ENCODE results near the gene UBE2E1.
A peak's percentile ranks its signal among the peaks of the same experiment; 100 is the strongest.

The UBE2E1 gene

DNA sequence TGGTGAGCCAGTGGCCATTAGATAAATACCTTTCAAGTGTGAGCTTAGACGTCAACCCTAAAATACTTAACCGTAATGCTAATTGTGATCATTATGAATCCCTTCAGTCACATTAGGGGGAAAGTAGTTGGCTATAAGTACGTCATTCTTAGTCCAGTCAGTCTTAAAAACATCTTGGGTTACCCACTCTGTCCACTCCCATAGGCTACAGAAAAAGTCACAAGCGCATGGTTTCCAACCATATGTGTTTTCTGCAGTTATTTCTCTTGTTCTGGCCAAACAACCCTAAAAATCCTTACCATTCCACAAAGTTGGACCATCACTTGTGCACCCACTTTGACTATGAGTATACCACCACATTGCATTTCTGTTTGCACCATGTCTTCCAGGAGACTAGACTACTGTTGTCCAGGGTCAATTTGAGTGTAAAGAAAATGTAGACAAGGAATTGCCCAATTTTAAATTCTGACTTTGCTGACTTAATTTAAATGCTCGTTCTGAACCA, 114.4 kb downstream of the UBE2E1 start:
- ChIA-PET CTCF (interaction anchor here (0.7 kb wide), 1 partner anchor 49 kb away, joined by 3 read pairs; no protein-coding TSS in a partner anchor), POLR2A (interaction anchor here (0.8 kb wide), 1 partner anchor 444 kb away, joined by 3 read pairs; no protein-coding TSS in a partner anchor)
- TF ChIP-seq BHLHE40 (IDR thresholded peaks at IDR 0.05; ENCODE audit: borderline replicate concordance) (0 out of 2 replicates have a peak, but pooled peaks have one; percentile 6), FOXA1 (IDR thresholded peaks at IDR 0.05) (no peak)
- DNase-seq (ENCODE audit: extremely low spot score): no peak

DNA sequence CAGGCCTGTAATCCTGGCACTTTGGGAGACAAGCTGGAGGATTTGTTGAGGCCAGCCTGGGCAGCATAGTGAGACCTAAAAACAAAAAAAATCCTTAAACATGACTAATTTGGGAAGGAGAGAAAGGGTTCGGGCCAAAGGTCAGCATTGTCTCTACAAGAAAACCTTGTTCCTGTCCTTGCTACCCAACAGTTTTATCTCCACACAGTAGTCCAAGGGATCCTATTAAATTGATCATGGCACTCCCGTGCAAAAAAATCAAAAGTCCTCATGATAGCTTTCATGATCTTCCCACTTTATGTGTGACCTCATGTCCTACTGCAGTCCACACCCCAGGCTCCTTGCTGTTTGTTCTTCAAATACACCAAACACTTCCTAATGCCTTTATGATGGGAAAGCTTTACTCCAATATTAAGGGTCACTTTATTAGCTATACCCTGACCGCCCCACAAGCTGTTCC, 115.3 kb downstream of the UBE2E1 start:
- TF ChIP-seq FOXK2 (IDR thresholded peaks at IDR 0.05) (no peak), FOXA1 (IDR thresholded peaks at IDR 0.05) (no peak), SP1 (IDR thresholded peaks at IDR 0.05) (no peak), HDGF (IDR thresholded peaks at IDR 0.05; ENCODE audit: borderline replicate concordance) (no peak), ELF4 (IDR thresholded peaks at IDR 0.05) (no peak), L3MBTL2 (conservative IDR thresholded peaks at IDR 0.05) (no peak), NFRKB (IDR thresholded peaks at IDR 0.05) (no peak), ZNF384 (IDR thresholded peaks at IDR 0.05) (no peak), ARNT (IDR thresholded peaks at IDR 0.05) (no peak), LEF1 (IDR thresholded peaks at IDR 0.05; ENCODE audit: borderline replicate concordance) (no peak), SUZ12 (IDR thresholded peaks at IDR 0.05) (no peak), BHLHE40 (IDR thresholded peaks at IDR 0.05; ENCODE audit: borderline replicate concordance) (no peak), FOXM1 (IDR thresholded peaks at IDR 0.05; ENCODE audit: borderline replicate concordance) (no peak), TARDBP (IDR thresholded peaks at IDR 0.05) (no peak), CTBP1 (IDR thresholded peaks at IDR 0.05; ENCODE audit: borderline replicate concordance) (no peak)
- TF ChIP-seq, protein P1, sequence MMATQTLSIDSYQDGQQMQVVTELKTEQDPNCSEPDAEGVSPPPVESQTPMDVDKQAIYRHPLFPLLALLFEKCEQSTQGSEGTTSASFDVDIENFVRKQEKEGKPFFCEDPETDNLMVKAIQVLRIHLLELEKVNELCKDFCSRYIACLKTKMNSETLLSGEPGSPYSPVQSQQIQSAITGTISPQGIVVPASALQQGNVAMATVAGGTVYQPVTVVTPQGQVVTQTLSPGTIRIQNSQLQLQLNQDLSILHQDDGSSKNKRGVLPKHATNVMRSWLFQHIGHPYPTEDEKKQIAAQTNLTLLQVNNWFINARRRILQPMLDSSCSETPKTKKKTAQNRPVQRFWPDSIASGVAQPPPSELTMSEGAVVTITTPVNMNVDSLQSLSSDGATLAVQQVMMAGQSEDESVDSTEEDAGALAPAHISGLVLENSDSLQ (IDR thresholded peaks at IDR 0.05): no peak
- CTCF ChIA-PET: interaction anchor here (0.7 kb wide), 1 partner anchor 48 kb away, joined by 3 read pairs; no protein-coding TSS in a partner anchor
- POLR2A ChIA-PET: no interaction called here
- no peak for DNase-seq (ENCODE audit: extremely low spot score)

DNA sequence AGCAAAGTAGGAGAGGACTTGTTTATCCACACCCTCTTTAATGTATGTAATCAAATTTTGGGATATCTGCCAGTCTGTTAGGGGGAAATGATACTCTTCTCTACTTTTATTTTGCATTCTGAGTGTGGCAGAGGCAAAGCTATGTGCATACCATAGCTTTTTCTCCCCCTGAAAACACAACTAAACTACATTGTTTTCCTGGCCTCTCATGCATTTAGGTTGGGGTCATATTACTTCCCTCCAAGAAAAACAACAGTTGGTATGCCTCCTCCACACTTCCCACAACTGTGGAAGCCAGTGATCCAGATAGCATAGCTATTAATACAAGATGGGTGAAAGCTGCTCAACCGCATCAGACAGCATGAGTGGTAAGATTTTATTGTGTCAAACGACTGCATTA, 118.0 kb downstream of the UBE2E1 start:
- ChIA-PET CTCF (no interaction called here), POLR2A (interaction anchor here (2.0 kb wide), 1 partner anchor 23 kb away, joined by 4 read pairs; no protein-coding TSS in a partner anchor)
- no peak for DNase-seq (ENCODE audit: extremely low spot score)
- TF ChIP-seq L3MBTL2 (conservative IDR thresholded peaks at IDR 0.05): no peak
- TF ChIP-seq, protein P1 (IDR thresholded peaks at IDR 0.05): no peak
- no peak for TF ChIP-seq ARNT (IDR thresholded peaks at IDR 0.05)
- TF ChIP-seq ZNF384 (IDR thresholded peaks at IDR 0.05): no peak
- no peak for TF ChIP-seq CTBP1 (IDR thresholded peaks at IDR 0.05; ENCODE audit: borderline replicate concordance)
- no peak for TF ChIP-seq ELF4 (IDR thresholded peaks at IDR 0.05)
- no peak for TF ChIP-seq LEF1 (IDR thresholded peaks at IDR 0.05; ENCODE audit: borderline replicate concordance)
- no peak for TF ChIP-seq HDGF (IDR thresholded peaks at IDR 0.05; ENCODE audit: borderline replicate concordance)
- no peak for TF ChIP-seq NFRKB (IDR thresholded peaks at IDR 0.05)
- no peak for TF ChIP-seq FOXM1 (IDR thresholded peaks at IDR 0.05; ENCODE audit: borderline replicate concordance)
- no peak for TF ChIP-seq BHLHE40 (IDR thresholded peaks at IDR 0.05; ENCODE audit: borderline replicate concordance)
- no peak for TF ChIP-seq SP1 (IDR thresholded peaks at IDR 0.05)
- TF ChIP-seq FOXK2 (IDR thresholded peaks at IDR 0.05): no peak
- TF ChIP-seq SUZ12 (IDR thresholded peaks at IDR 0.05): no peak
- TF ChIP-seq FOXA1 (IDR thresholded peaks at IDR 0.05): no peak
- no peak for TF ChIP-seq TARDBP (IDR thresholded peaks at IDR 0.05)

DNA sequence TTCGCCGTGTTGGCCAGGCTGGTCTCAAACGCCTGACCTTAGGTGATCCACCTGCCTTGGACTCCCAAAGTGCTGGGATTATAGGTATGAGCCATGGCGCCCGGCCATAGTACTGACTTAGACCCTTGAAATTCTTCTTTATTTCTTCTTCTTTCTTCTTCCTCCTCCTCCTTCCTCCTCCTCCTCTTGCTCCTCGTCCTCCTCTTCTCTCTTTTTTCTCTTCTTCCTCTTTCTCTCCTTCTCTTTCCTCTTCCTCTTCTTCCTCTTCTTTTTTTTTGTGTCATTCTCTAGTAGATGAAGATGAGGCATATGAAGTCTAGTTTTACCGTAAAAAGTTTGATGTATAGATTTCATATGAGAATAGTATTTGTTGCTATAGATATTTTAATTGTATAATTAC, 120.5 kb downstream of the UBE2E1 start:
- no peak for DNase-seq (ENCODE audit: extremely low spot score)
- CTCF ChIA-PET: no interaction called here
- TF ChIP-seq ARNT (IDR thresholded peaks at IDR 0.05): no peak
- no peak for TF ChIP-seq TARDBP (IDR thresholded peaks at IDR 0.05)
- TF ChIP-seq ELF4 (IDR thresholded peaks at IDR 0.05): no peak
- TF ChIP-seq LEF1 (IDR thresholded peaks at IDR 0.05; ENCODE audit: borderline replicate concordance): no peak
- TF ChIP-seq FOXK2 (IDR thresholded peaks at IDR 0.05): no peak
- no peak for TF ChIP-seq BHLHE40 (IDR thresholded peaks at IDR 0.05; ENCODE audit: borderline replicate concordance)
- TF ChIP-seq ZNF384 (IDR thresholded peaks at IDR 0.05): no peak
- no peak for TF ChIP-seq SUZ12 (IDR thresholded peaks at IDR 0.05)
- POLR2A ChIA-PET: interaction anchor here (1.7 to 2.5 kb wide), 2 partner anchors 9 kb away, joined by 14 to 18 read pairs; partner anchors contain the start of genes NKIRAS1 and RPL15

DNA sequence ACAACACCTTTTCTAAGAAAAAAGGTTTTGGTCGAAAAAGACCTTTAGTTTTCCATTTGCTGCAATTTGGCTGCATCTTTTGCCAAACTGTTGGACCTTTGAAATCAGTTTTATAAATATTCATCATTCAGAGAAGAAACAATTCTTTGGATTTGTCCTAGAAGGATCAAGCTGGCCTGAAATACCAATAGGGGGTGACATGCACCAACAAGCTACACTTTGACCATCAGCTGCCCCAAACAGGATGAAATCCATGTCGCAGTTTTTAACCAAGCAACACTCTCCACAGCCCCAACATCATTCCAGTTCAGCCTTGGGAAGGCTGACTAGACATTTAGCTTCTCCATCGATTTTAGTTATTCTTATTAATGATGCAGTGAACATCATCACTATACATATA, 121.0 kb downstream of the UBE2E1 start:
- TF ChIP-seq LEF1 (IDR thresholded peaks at IDR 0.05; ENCODE audit: borderline replicate concordance) (no peak), TARDBP (IDR thresholded peaks at IDR 0.05) (no peak), SUZ12 (IDR thresholded peaks at IDR 0.05) (no peak), BHLHE40 (IDR thresholded peaks at IDR 0.05; ENCODE audit: borderline replicate concordance) (no peak), NFRKB (IDR thresholded peaks at IDR 0.05) (no peak), FOXM1 (IDR thresholded peaks at IDR 0.05; ENCODE audit: borderline replicate concordance) (no peak), ZNF384 (IDR thresholded peaks at IDR 0.05) (no peak), ARNT (IDR thresholded peaks at IDR 0.05) (no peak), ELF4 (IDR thresholded peaks at IDR 0.05) (no peak), SP1 (IDR thresholded peaks at IDR 0.05) (no peak), HDGF (IDR thresholded peaks at IDR 0.05; ENCODE audit: borderline replicate concordance) (no peak), CTBP1 (IDR thresholded peaks at IDR 0.05; ENCODE audit: borderline replicate concordance) (no peak)
- TF ChIP-seq, protein P1 (IDR thresholded peaks at IDR 0.05): no peak
- ChIA-PET CTCF (no interaction called here), POLR2A (interaction anchor here (2.5 kb wide), 1 partner anchor 9 kb away, joined by 18 read pairs; the partner anchor contains the start of genes NKIRAS1 and RPL15)

DNA sequence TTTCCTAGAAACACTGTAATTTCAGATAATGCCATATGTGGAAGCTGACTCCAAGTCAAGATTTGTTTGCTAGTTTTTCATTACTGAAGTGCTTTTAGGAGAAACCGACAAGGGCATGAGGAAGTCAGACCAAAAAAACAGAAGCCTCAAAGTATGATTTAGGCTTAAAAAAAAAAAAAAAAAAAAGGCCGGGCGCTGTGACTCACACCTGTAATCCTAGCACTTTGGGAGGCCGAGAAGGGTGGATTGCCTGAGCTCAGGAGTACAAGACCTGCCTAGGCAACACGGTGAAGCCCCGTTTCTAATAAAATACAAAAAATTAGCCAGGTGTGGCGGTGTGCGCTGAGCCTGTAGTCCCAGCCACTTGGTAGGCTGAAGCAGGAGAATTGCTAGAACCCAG, 122.8 kb downstream of the UBE2E1 start:
- no peak for TF ChIP-seq LEF1 (IDR thresholded peaks at IDR 0.05; ENCODE audit: borderline replicate concordance)
- 0 out of 2 replicates have a peak, but pooled peaks have one; percentile 20 for TF ChIP-seq ZNF384 (IDR thresholded peaks at IDR 0.05)
- ChIA-PET POLR2A (interaction anchor here (2.5 kb wide), 1 partner anchor 11 kb away, joined by 18 read pairs; the partner anchor contains the start of genes NKIRAS1 and RPL15), CTCF (interaction anchor here (1.3 kb wide), 1 partner anchor 40 kb away, joined by 3 read pairs; no protein-coding TSS in a partner anchor)
- no peak for DNase-seq (ENCODE audit: extremely low spot score)

More for the DNA sequence above, 121.0 kb downstream of the UBE2E1 start:
- DNase-seq (ENCODE audit: extremely low spot score): no peak
